Neuronal stem cell (in vitro differentiated cells): ENCODE data around the gene SLC26A3.

Source experiments
- DNase-seq: peaks from one replicate; pipeline ENCODE4 v3.0.0-alpha.2; 2013; ENCODE audit warnings: low spot score
- H2AFZ ChIP-seq: one replicate; pipeline ENCODE4 v1.6.1; 2013; ENCODE audit warnings: mild to moderate bottlenecking, low read length, inconsistent platforms
- H2AK5ac ChIP-seq: 2 replicates; pipeline ENCODE4 v1.6.1; 2013; ENCODE audit warnings: low read depth, mild to moderate bottlenecking, inconsistent platforms, low read length, moderate library complexity, mixed read lengths
- H2BK120ac ChIP-seq: 2 replicates; pipeline ENCODE4 v1.6.1; 2013; ENCODE audit warnings: low read depth, mild to moderate bottlenecking, inconsistent platforms, low read length, moderate library complexity, mixed read lengths
- H2BK12ac ChIP-seq: one replicate; pipeline ENCODE4 v1.6.1; 2013; ENCODE audit warnings: low read length, inconsistent platforms
- H2BK15ac ChIP-seq: 2 replicates; pipeline ENCODE4 v1.6.1; 2013; ENCODE audit warnings: mild to moderate bottlenecking, low read length, inconsistent platforms, mixed read lengths
- H2BK5ac ChIP-seq: one replicate; pipeline ENCODE4 v1.6.1; 2013; ENCODE audit warnings: inconsistent platforms, mild to moderate bottlenecking, low read length, moderate library complexity
- H3K14ac ChIP-seq: one replicate; pipeline ENCODE4 v1.6.1; 2013; ENCODE audit warnings: low read length, inconsistent platforms
- H3K18ac ChIP-seq: 2 replicates; pipeline ENCODE4 v1.6.1; 2013; ENCODE audit warnings: low read length, inconsistent platforms
- H3K23ac ChIP-seq: 2 replicates; pipeline ENCODE4 v1.6.1; 2013; ENCODE audit warnings: low read depth, mild to moderate bottlenecking, mixed read lengths, low read length, inconsistent platforms; ENCODE audit not compliant: poor library complexity
- H3K27ac ChIP-seq: replicated peaks from 3 replicates; pipeline ENCODE4 v1.5.1; 2013; ENCODE audit warnings: low read length, inconsistent platforms
- H3K27me3 ChIP-seq, 3 experiments: 2 replicates each; pipeline ENCODE4 v1.6.1; 2013; ENCODE audit warnings: low read length in 3 of 3, mild to moderate bottlenecking in 2 of 3, inconsistent platforms in 1 of 3, low read depth in 1 of 3, mixed read lengths in 1 of 3, moderate library complexity in 1 of 3; ENCODE audit not compliant: control insufficient read depth in 3 of 3, insufficient read depth in 3 of 3
- H3K36me3 ChIP-seq, 2 donors: replicated peaks in 1 of 2; 2 replicates each; pipeline ENCODE4 v1.6.1; 2013; ENCODE audit warnings: low read length in 2 of 2; ENCODE audit not compliant: control insufficient read depth in 2 of 2, insufficient read depth in 2 of 2
- H3K4ac ChIP-seq: 2 replicates; pipeline ENCODE4 v1.6.1; 2013; ENCODE audit warnings: inconsistent platforms, mild to moderate bottlenecking, low read length, moderate library complexity
- H3K4me1 ChIP-seq, 2 donors: 1 replicate in 1 of 2; 2 replicates in 1 of 2; pipeline ENCODE4 v1.6.1; 2013; ENCODE audit warnings: low read length in 2 of 2, low read depth in 1 of 2; ENCODE audit not compliant: control insufficient read depth in 2 of 2, insufficient read depth in 1 of 2
- H3K4me2 ChIP-seq: one replicate; pipeline ENCODE4 v1.6.1; 2013; ENCODE audit warnings: mild to moderate bottlenecking, low read length, inconsistent platforms; ENCODE audit not compliant: insufficient read depth, poor library complexity, severe bottlenecking
- H3K4me3 ChIP-seq, 2 donors: 2 replicates each; pipeline ENCODE4 v1.5.1; 2013; ENCODE audit warnings: low read length in 2 of 2, mild to moderate bottlenecking in 2 of 2, inconsistent platforms in 1 of 2, moderate library complexity in 1 of 2
- H3K79me1 ChIP-seq: one replicate; pipeline ENCODE4 v1.6.1; 2013; ENCODE audit warnings: low read depth, mild to moderate bottlenecking, inconsistent platforms, low read length, moderate library complexity
- H3K9ac ChIP-seq: one replicate; pipeline ENCODE4 v1.6.1; 2013; ENCODE audit warnings: mild to moderate bottlenecking, low read depth, low read length, inconsistent platforms; ENCODE audit not compliant: poor library complexity
- H3K9me3 ChIP-seq, 2 donors: replicated peaks in 1 of 2; 2 replicates each; pipeline versions ENCODE3 to v1.6.1; 2013; ENCODE audit warnings: low read length in 2 of 2, mild to moderate bottlenecking in 2 of 2, inconsistent platforms in 1 of 2, low read depth in 1 of 2, mixed read lengths in 1 of 2, moderate library complexity in 1 of 2; ENCODE audit not compliant: control insufficient read depth in 2 of 2, insufficient read depth in 1 of 2
- H4K8ac ChIP-seq: one replicate; pipeline ENCODE4 v1.6.1; 2013; ENCODE audit warnings: low read depth, mild to moderate bottlenecking, inconsistent platforms, low read length, moderate library complexity
- H4K91ac ChIP-seq: one replicate; pipeline ENCODE4 v1.6.1; 2013; ENCODE audit warnings: low read length, low read depth, mild to moderate bottlenecking, inconsistent platforms; ENCODE audit not compliant: poor library complexity
- WGBS, 2 donors: extraction: QIAGEN DNeasy Blood & Tissue Kit; methylation state at CpG; one replicate each; pipeline ENCODE4 v1.1.7; 2013; ENCODE audit warnings: missing lambda C conversion rate in 2 of 2, mixed read lengths in 1 of 2; ENCODE audit not compliant: insufficient read length in 2 of 2, insufficient replicate concordance in 1 of 2; ENCODE audit errors: extremely low coverage in 2 of 2; 5-methylcytosine and 5-hydroxymethylcytosine counted together

The SLC26A3 gene

DNA sequence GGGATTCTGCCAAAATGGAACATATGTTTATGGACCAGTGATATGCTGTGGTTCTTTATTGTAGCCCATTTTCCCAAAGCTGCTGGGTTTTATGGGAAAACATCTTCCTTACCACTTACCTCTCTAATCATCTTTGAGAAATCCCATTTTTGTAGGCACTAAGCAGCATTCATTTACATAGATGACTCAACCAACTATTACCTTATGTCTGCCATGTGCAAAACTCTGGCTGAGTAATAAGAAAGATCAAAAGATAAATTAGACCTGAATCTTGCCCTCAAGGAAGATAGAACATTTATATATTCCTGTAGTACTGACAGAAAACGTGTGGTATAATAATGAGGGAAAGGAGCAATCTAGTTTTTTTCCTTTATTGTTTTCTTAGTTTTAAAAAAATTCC, 34.8 kb downstream of the SLC26A3 start:
- no CpG with 5 or more reads among the region's 1 CpG for WGBS, 2 donors
- no peak overlapping the region for H2AFZ ChIP-seq
- no peak overlapping the region for H3K9ac ChIP-seq
- H3K9me3 ChIP-seq, result no peaks in the 10 kb centered on the region
- H3K79me1 ChIP-seq, result no peaks in the 10 kb centered on the region
- DNase-seq, result no peak
- H3K27ac ChIP-seq, result no peak overlapping the region
- no peak overlapping the region for H2AK5ac ChIP-seq
- no peak overlapping the region for H2BK12ac ChIP-seq
- H3K4me2 ChIP-seq, result no peak overlapping the region
- H4K91ac ChIP-seq, result no peak overlapping the region
- H2BK5ac ChIP-seq, result no peak overlapping the region
- H4K8ac ChIP-seq, result no peak overlapping the region
- no peak overlapping the region for H2BK15ac ChIP-seq
- H3K4ac ChIP-seq, result no peak overlapping the region
- no peaks in the 10 kb centered on the region for H3K4me1 ChIP-seq
- H2BK120ac ChIP-seq, result no peak overlapping the region
- H3K36me3 ChIP-seq, result no peaks in the 10 kb centered on the region
- no peak overlapping the region for H3K23ac ChIP-seq
- no peak overlapping the region for H3K18ac ChIP-seq
- no peak overlapping the region for H3K4me3 ChIP-seq
- no peak overlapping the region for H3K14ac ChIP-seq
- H3K27me3 ChIP-seq, result no peaks in the 10 kb centered on the region

GRCh38 chr7:107767391-107767790, 35.6 kb downstream of the SLC26A3 start:
- no peak overlapping the region for H4K8ac ChIP-seq
- no peak overlapping the region for H2AFZ ChIP-seq
- no peak overlapping the region for H3K18ac ChIP-seq
- no peak overlapping the region for H4K91ac ChIP-seq
- H3K4me3 ChIP-seq, result no peak overlapping the region
- H3K9me3 ChIP-seq, result no peaks in the 10 kb centered on the region
- H2AK5ac ChIP-seq, result no peak overlapping the region
- no peak overlapping the region for H2BK5ac ChIP-seq
- H2BK120ac ChIP-seq, result no peak overlapping the region
- H3K4me1 ChIP-seq, result no peaks in the 10 kb centered on the region
- no peak overlapping the region for H3K4me2 ChIP-seq
- H2BK15ac ChIP-seq, result no peak overlapping the region
- H2BK12ac ChIP-seq, result no peak overlapping the region
- no peak overlapping the region for H3K9ac ChIP-seq
- H3K14ac ChIP-seq, result no peak overlapping the region
- no peak overlapping the region for H3K4ac ChIP-seq
- no CpG with 5 or more reads among the region's 2 CpGs for WGBS, 2 donors
- H3K27ac ChIP-seq, result no peak overlapping the region
- H3K27me3 ChIP-seq, result no peaks in the 10 kb centered on the region
- DNase-seq, result no peak
- no peak overlapping the region for H3K23ac ChIP-seq
- no peaks in the 10 kb centered on the region for H3K36me3 ChIP-seq
- no peaks in the 10 kb centered on the region for H3K79me1 ChIP-seq

DNA sequence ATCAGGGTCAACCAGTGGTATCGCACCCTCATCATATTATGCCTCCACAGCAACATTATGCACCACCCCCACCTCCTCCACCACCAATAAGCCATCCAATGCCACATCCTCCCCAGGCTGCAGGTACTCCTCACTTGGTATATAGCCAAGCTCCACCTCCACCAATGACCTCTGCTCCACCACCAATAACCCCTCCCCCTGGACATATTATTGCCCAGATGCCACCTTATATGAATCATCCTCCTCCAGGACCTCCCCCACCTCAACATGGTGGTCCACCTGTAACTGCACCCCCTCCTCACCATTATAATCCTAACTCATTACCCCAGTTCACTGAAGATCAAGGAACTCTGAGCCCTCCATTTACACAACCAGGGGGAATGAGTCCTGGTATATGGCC, 44.4 kb downstream of the SLC26A3 start:
- DNase-seq, result no peak
- no peaks in the 10 kb centered on the region for H3K79me1 ChIP-seq
- H3K36me3 ChIP-seq, result peaks cover 16 to 75% of the 10 kb centered on the region in 2 donors
- H3K4me2 ChIP-seq, result no peak overlapping the region
- H3K9ac ChIP-seq, result no peak overlapping the region
- no peak overlapping the region for H2BK120ac ChIP-seq
- no peak overlapping the region for H3K18ac ChIP-seq
- no peak overlapping the region for H2BK5ac ChIP-seq
- no peak overlapping the region for H2AK5ac ChIP-seq
- no peak overlapping the region for H2BK12ac ChIP-seq
- no peak overlapping the region for H4K8ac ChIP-seq
- no peak overlapping the region for H3K14ac ChIP-seq
- H2AFZ ChIP-seq, result no peak overlapping the region
- H3K27ac ChIP-seq, result no peak overlapping the region
- H3K9me3 ChIP-seq, result no peaks in the 10 kb centered on the region
- no peaks in the 10 kb centered on the region for H3K27me3 ChIP-seq
- peak overlapping the region in 1 of 2 donors; percentile 50 for H3K4me3 ChIP-seq
- H4K91ac ChIP-seq, result no peak overlapping the region
- H3K4ac ChIP-seq, result no peak overlapping the region
- no peaks in the 10 kb centered on the region for H3K4me1 ChIP-seq
- H3K23ac ChIP-seq, result no peak overlapping the region
- WGBS, 2 donors, result no CpG with 5 or more reads among the region's 1 CpG
- H2BK15ac ChIP-seq, result no peak overlapping the region

- Histone ChIP-seq H4K91ac (no peak overlapping the region), H3K14ac (no peak overlapping the region), H3K4ac (no peak overlapping the region), H2AK5ac (no peak overlapping the region), H3K4me2 (no peak overlapping the region), H3K18ac (no peak overlapping the region), H3K79me1 (no peaks in the 10 kb centered on the region), H3K36me3 (peaks cover 23 to 96% of the 10 kb centered on the region in 2 donors), H2BK120ac (no peak overlapping the region), H3K9me3 (no peaks in the 10 kb centered on the region), H3K4me3 (no peak overlapping the region), H4K8ac (no peak overlapping the region), H3K9ac (no peak overlapping the region), H3K4me1 (no peaks in the 10 kb centered on the region), H2AFZ (no peak overlapping the region), H3K23ac (no peak overlapping the region), H2BK15ac (no peak overlapping the region), H3K27ac (no peak overlapping the region), H2BK5ac (no peak overlapping the region), H3K27me3 (no peaks in the 10 kb centered on the region), H2BK12ac (no peak overlapping the region)
- WGBS, 2 donors, result no CpG with 5 or more reads among the region's 2 CpGs
- no peak for DNase-seq
Measured at GRCh38 chr7:107754642-107755041, 48.4 kb downstream of the SLC26A3 start.
